Endometrial microvascular endothelial cells (primary cell): Measurements from ENCODE around the gene GPR132. TPM values are rescaled to one million over a fixed set of nuclear protein-coding genes. Genes with fewer than 3 reads are reported as not detected.

Experiments
- in situ Hi-C: cut with HindIII; loops from 2 replicates; pipeline ENCODE4 v1.10.0; 2017; ENCODE audit warnings: low sequenced_read_pairs, low pct_unique_long_range_greater_than_20kb; ENCODE audit errors: inconsistent ontology term
- total RNA-seq: library from RNA; depleted of rRNA; stranded (reverse); fragments of >200 nt; gene quantifications from one replicate; pipeline ENCODE4 v1.2.3, GENCODE V29; 2015; ENCODE audit errors: inconsistent ontology term

GPR132 gene
- total RNA-seq, 1 donor from 2014 or later: not detected

DNA sequence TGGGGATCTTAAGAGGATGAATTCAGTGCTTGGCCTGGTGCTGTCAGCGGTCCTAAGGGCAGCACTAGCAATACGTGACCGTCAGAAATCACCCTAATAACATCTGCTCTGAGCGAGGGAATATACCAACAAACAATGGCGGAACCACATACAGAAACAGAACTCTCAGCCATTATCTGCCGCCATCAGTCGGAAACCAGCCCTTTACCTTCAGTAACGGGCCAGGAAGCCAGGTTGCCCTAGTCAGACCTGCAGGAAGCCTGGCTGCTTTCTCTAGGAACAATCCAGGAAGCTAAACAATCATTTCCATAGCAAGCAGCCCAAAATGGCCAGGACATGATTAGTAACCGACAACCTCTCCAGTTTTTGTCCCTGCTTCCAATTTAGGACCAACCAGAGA, 50.0 kb downstream of the GPR132 start:
- in situ Hi-C loops: no loop called here

DNA sequence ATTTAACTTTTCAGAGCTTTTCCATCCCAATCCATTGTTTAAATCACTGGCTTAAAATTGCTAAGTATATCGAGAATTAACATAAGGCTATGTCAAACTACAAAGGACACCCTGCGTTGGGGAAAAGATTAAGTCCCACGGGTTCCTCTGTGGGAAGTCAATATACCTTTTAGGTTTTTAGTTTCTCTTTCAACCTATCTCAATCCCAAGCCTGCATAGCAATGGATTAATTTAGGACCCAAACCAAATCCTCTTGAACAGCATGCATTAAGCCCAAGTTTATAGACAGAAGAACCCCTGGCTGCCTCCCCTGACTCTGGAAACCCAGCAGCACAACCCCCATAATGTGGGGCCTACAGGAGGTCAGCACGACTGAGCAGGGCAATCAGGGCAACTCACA, 50.6 kb downstream of the GPR132 start:
- in situ Hi-C loops: no loop called here

DNA sequence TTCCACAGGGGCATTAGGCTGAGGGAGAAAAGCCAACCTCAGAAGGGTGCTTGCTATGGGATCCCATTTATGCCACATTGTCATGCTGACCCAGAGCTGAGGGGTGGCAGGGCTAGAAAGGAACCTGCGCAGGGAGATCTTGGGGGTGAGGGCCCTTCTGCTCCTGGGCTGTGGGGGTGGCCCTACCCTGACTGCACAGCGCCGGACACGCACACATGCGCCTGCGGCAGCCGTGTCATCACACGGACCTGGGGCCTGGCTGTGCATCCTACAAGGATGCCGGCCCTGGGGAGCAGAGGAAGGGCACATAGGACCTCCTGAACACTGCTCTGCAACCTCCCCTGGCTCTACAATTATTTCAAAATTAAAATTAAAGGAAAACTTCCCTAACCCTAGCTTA, 51.2 kb downstream of the GPR132 start:
- in situ Hi-C loops: no loop called here

DNA sequence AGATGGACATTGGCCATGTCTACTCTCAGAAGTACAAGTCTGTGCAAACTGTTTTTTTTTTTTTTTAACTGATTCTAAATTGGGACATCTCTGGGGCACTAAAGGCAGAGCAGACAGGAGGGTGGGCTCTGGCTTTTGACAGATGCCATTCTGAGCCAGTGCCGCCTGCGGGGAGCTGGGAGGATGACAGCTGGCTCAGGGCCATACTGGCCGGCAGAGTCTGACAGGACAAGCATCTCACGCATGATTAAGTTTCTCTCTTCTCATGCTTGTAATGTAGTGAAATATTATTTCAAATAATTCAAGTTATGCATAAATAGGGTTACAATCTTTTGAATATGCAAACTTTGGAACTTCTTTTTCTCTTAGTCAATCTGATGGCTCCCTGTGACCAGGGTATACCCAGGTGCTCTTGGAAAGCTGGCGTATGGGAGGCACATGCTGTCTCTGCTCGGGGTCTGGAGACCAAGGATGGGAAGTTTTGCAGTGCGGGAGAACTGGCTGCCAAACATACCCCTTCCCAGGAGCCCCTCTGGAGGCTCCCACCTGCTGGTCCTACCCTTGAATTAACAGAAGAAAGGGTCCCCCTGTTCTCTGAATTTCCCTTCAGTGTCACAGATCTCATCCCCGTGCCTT, 52.0 kb downstream of the GPR132 start:
- in situ Hi-C loops: no loop called here

DNA sequence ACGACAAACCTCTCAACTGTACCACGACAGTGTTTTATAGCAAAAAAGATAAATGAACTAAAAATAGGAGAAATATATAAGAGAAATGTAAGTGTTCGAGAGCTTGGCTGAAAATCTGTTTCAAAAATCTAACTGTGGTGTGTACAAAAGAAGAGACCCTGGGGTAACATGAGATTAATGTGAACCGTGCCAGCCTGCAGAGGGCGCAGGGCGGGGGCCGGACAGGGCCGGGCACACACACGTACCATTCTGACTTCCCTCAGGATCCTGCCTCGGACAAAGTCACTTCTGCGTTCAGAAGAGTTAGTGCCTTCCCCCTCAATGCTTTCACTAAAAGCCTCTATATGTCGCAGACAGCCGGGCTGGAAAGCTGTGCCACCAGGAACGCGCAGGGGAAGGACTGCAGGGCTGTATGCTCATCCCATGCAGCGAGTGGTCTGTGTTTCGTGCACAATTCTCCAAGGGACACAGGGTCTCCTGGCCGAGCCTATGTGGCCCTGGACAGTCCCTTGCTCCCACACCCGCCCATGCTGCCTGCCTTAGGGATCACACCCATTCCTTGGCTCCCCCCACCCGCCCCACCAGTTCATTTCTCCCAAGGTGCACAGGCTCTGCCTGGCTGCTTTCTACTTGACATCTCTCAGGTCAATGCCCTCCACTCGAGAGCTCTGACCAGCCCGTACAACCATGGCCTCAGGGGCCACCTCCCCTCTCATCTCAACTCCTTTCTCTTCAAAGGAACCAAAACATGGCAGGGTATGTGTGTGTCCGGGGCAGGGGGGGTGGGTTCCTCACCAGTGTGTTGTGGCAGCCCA, 52.9 kb downstream of the GPR132 start:
- in situ Hi-C loops: no loop called here

DNA sequence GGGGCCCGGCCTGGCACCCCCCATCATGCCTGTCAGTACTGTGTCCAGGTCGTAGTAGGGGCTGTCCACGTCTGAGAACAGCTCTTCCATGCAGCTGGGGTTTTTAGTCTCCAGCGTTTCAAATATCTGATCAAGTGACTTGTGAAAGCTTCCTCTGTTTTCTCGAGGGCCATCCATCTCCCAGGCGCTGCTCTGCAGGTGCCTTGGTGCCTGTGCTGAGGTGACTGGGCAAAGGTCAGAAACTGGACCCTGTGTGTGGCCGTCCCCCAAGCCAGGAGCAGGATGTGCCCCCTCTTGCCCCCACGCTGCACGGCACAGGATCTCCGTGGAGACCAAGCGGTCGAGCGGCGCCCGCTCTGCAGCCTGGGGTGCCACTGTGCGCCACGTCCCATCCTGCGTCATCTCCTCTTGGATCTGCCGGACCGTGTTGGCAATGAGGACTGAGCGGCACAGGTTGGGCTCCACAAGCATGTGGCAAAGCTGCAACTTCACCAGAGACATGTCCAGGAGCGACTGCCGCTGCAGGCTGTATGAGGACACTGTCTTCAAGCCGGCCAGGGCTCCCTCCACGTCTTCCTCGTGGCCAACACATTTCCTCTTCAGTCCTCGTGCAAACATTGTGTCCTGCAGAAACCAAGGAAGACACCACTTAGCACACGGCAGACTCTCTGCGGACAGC, 53.8 kb downstream of the GPR132 start:
- in situ Hi-C loops: no loop called here

DNA sequence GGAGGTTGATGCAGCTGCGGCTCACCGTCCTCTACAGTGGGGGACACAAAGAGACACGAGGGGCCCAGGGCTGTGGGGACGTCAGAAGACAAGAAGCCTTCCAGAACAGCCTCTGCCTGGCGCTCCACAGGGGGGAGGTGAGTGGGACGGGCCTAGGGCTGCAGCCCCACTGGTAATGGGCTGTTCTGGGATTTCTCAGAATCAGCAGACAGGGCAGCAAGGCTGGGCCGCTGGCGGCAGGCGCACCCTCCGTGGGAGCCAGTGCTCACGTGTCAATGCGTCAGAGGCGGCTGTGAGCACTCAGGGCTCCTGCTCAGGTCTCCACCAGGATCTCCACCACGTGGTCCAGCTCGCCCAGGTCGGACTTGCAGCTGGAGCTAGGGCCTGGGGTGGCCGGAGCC, 54.3 kb downstream of the GPR132 start:
- in situ Hi-C loops: no loop called here

DNA sequence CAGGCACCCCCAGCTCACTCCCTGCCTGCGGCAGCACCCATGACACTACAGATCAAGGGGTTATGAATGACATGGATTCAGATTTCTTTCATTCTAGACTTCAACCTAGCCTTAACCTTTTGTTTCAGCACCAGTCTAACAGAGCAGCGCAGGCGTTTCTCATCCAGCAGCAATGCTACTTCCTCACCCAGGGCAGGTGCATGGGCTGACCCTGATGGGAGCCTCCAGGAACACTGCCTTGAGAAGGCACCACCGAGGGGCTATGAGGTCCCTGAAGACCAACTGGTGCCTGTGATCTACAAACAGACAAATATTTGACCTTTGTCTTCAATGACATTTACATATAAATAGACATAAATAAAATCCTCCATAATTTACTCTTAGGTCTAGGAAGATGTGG, 55.1 kb downstream of the GPR132 start:
- in situ Hi-C loops: no loop called here

DNA sequence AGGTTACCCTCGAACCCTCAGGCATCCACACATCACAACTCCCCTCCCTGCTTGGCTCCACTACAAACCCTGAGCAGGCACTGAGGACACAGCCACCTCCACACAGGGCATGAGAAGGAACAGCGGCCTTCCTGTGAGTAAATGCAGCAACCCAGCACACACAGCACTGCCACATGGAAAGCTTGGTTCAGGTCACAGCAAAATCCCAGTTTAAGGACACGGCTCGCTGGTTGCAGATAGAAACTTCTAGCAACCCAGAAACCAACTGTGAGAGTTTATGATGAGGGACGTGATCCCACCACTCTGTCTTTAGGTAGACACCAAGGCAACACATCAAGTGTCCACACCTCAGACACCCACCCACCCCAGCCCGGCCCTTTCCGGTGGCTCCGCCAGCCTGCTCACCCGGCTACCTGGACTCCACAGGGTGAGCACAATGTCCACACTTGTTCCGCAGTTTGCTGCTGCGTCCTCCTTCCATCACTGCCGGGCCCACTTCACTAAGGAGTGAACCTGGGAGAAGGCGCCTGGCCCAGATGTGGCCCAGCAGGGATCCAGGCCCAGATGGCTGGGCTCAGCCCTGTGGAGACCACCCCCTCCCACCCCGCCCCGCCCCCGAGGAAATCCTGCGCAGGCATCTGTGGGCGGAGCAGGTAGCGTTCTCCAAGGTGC, 57.5 kb downstream of the GPR132 start:
- in situ Hi-C loops: no loop called here

DNA sequence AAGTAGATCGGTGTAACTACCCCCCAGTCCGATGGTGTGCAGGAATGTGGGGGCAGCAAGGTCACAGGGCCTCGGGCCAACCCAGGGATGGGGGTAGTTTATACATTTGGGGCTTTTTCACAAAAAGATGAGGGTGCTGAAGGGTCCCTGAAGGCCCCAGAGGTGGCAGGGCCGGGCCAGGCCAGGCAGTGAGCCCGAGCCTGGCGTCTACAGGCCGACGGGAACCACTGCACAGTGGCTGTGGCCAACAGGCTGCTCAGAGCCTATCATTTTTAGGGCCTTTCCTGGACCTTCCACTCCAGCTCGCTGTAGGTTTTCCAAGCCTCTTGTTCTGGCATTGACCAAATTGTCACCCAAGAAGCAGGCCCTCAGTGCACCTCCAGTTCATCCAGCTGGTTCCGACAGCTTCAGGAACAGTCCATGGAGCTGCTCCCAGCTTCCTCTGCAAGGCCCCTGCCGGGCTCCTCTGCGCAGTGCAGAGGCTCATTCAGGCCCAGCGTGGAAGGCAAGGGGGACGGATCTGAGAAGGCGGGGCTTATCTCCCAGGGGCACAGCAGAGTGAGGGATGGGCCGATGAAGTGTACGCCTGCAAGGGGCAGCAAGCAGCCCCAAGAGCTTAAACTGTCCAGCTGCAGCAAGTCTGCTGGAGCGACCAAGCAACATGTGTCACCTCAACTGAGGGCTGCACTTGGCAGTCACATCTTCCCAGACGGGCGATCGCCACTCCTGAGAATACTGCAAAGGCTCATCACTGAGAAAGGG, 58.2 kb downstream of the GPR132 start:
- in situ Hi-C loops: no loop called here

DNA sequence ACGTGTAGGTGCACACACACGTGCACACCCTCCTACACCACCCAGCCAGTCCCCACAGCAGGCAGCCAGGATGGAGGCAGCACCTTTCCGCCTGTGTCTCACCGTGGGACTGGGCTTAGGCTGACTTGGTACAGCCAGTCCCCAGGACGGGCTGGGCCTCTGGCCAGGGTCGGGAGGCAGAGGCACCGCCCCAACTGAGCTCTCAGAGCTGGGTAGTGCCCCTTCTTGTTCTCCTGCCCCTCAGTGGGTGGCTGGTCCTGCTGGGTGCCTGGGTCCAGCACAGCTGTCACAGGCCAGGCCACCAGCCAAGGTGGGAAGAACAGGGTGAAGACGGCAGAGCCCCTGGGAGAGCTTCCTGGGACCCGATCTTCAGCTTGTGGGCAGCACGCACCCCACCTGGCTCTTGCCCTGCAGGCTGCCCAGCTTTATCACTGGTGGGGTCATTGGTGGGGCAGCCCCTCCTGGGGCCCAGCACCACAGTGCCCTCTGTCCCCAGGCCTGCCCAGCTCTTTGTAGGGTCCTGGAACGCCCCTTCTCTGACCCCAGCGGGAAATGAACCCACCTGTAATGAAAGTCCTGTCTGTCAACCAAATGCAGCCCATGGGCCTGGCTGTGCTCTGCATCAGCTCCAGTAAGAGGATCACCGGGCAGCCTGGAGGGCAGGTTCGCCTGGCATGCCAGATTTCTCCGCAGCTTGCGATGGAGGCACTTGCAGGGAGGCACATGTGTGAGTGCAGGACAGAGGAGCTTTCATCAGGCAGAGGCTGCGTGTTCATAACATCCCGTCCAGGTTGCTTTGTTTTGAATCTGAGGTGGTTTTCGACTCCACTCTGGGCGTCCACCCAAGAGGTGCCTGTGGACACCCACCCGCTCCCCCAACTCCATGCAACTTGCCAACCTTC, 59.0 kb downstream of the GPR132 start:
- in situ Hi-C loops: no loop called here

DNA sequence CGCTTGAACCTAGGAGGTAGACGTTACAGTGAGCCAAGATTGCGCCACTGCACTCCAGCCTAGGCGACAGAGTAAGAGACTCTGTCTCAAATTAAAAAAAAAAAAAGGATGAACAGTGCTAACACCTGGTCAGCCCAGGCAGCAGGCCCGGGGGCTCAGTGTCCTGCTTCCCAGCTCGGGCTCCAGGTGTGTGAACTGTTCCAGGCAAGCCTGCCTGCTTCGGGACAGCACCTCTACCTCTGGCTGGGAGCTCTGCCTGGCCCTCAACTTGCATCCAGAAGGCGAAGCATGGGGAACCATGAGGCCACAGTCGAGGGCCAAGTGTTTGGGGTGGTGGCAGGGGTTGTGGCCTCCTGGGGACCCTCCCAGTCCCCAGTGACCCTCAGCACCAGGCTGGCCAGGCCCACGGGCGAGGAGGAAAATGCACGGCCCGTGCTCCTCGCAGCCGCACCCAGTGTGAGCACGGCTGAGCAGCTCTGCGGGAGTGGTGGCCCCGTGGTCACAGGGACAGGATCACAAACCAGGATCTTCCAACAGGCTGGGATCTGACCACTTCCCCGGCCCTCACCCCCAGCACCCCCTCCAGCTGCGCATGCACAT, 59.8 kb downstream of the GPR132 start:
- in situ Hi-C loops: no loop called here

Other genes starting within 250 kb of the GPR132 start
- 20.1 TPM for gene CEP170B, start 200.2 kb downstream of the GPR132 start, total RNA-seq
- not detected for gene PLD4, start 140.6 kb downstream of the GPR132 start, total RNA-seq
- gene AHNAK2, start 87.1 kb downstream of the GPR132 start, total RNA-seq: 41.5 TPM
- gene CLBA1, start 79.6 kb downstream of the GPR132 start, total RNA-seq: 5.0 TPM
- 58.8 TPM for gene CDCA4, start 44.3 kb downstream of the GPR132 start, total RNA-seq
- gene JAG2, start 103.3 kb upstream of the GPR132 start, total RNA-seq: 15.2 TPM
- 29.8 TPM for gene NUDT14, start 115.9 kb upstream of the GPR132 start, total RNA-seq
- 101 TPM for gene BTBD6, start 183.1 kb upstream of the GPR132 start, total RNA-seq
- 32.7 TPM for gene BRF1, start 235.6 kb upstream of the GPR132 start, total RNA-seq
- 52.4 TPM for gene PACS2, start 249.3 kb upstream of the GPR132 start, total RNA-seq